Upper lobe of right lung (tissue), 1 donor: ENCODE data around the gene KANK2. TPM values are rescaled to one million over a fixed set of nuclear protein-coding genes. Genes with fewer than 3 reads are reported as not detected.

Source experiments
- ATAC-seq: fragments of 200-7000 bp; cut with Tn5 transposase; one replicate; pipeline ENCODE4 v1.9.1; 2020; ENCODE audit warnings: mild to moderate bottlenecking, moderate library complexity
- DNase-seq: peaks from one replicate; pipeline ENCODE4 v3.0.0-alpha.2; 2020
- H3K27ac ChIP-seq: fragments of 200-600 bp; one replicate; pipeline ENCODE4 v1.8.0; 2022
- H3K27me3 ChIP-seq: fragments of 200-600 bp; one replicate; pipeline ENCODE4 v1.8.0; 2022; ENCODE audit warnings: mild to moderate bottlenecking
- H3K36me3 ChIP-seq: fragments of 200-600 bp; one replicate; pipeline ENCODE4 v1.8.0; 2022
- H3K4me1 ChIP-seq: fragments of 200-600 bp; one replicate; pipeline ENCODE4 v1.8.0; 2022
- H3K4me3 ChIP-seq: fragments of 200-600 bp; one replicate; pipeline ENCODE4 v1.8.0; 2022; ENCODE audit warnings: mild to moderate bottlenecking
- H3K9me3 ChIP-seq: fragments of 200-600 bp; one replicate; pipeline ENCODE4 v1.8.0; 2022
- CTCF ChIP-seq: fragments of 200-600 bp; IDR thresholded peaks from one replicate; pipeline ENCODE4 v1.8.0; 2022; ENCODE audit warnings: antibody characterized with exemption
- intact Hi-C: fragments of 100-400 bp; cut with DNase I; formaldehyde crosslinking; loops from one replicate; pipeline ENCODE4 v1.11.0; 2022
- total RNA-seq: library from RNA; stranded (reverse); fragmentation: NEBNext Ultra II Directional; extraction: Animal tissue kit (Norgen Biotek cat#: 25700); gene quantifications from one replicate; pipeline ENCODE4 v1.2.1, GENCODE V29; 2021
- donor health status: DM: no; HTN: yes; CAD: no; lungs with severe emphysema.

The KANK2 gene
- total RNA-seq, 1 donor from 2014 or later, result 268 TPM

- no peak for ATAC-seq
- no peaks in the 10 kb centered on the region for H3K9me3 ChIP-seq
- no peak for TF ChIP-seq CTCF
- intact Hi-C loops, result no loop called here
- DNase-seq, result no peak
- H3K36me3 ChIP-seq, result peaks cover 52% of the 10 kb centered on the region
- H3K27me3 ChIP-seq, result no peaks in the 10 kb centered on the region
- H3K4me3 ChIP-seq, result no peak overlapping the region
- peak overlapping the region; percentile 26 for H3K27ac ChIP-seq
- H3K4me1 ChIP-seq, result peaks cover 8% of the 10 kb centered on the region
These were observed 44.7 kb upstream of the KANK2 start for GRCh38 chr19:11242025-11242424.

GRCh38 chr19:11240008-11240444 lies 42.7 kb upstream of the KANK2 start:
- Histone ChIP-seq H3K9me3 (no peaks in the 10 kb centered on the region), H3K27me3 (no peaks in the 10 kb centered on the region), H3K4me3 (no peak overlapping the region), H3K4me1 (peaks cover 5% of the 10 kb centered on the region), H3K27ac (no peak overlapping the region), H3K36me3 (peaks cover 44% of the 10 kb centered on the region)
- DNase-seq (no peak), ATAC-seq (no peak)
- TF ChIP-seq CTCF, result no peak
- intact Hi-C loops, result no loop called here

- DNase-seq (no peak), ATAC-seq (no peak)
- H3K4me1 ChIP-seq, result peaks cover 5% of the 10 kb centered on the region
- no peak within 1 kb of the TSS for H3K4me3 ChIP-seq
- no peaks in the 10 kb centered on the region for H3K27me3 ChIP-seq
- H3K36me3 ChIP-seq, result peaks cover 47% of the 10 kb centered on the region
- TF ChIP-seq CTCF, result no peak
- intact Hi-C loops, result no loop called here
- H3K9me3 ChIP-seq, result no peaks in the 10 kb centered on the region
- H3K27ac ChIP-seq, result no peak within 1 kb of the TSS
These were observed 42.1 kb upstream of the KANK2 start, which contains the start of gene ANGPTL8 for GRCh38 chr19:11239377-11240000. Gene ANGPTL8, plus strand, starts transcription at chr19:11239619. Its CDS starts 19 bp downstream, at chr19:11239638.

DNA sequence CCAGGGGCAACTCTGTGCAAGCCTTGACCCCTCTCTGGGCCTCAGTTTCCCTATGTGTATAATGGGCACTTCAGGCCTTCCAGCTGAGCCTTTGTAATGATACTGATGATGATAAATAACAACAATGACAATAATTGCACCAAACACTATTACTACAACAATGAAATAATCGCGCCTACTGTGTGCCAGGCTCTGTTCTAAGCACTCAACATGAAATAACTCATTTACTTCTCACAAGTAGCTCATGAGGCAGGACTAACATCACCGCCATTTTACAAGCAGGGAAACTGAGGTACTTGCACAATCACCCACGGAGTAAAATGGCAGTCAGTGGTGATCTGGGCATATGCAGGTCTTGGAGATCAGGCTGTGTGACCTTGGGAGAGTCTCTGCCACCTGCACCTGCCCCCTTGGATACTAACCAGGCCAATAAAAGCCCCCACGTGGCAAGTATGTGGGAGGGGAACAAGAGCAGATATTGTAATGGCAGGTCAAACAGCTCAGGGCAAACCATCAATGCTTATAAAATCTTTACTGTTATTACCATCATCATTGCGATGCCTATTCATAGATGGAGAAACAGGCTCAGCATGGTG lies 41.5 kb upstream of the KANK2 start:
- DNase-seq (no peak), ATAC-seq (no peak)
- intact Hi-C loops, result no loop called here
- Histone ChIP-seq H3K4me3 (no peak overlapping the region), H3K27ac (no peak overlapping the region), H3K27me3 (no peaks in the 10 kb centered on the region), H3K9me3 (no peaks in the 10 kb centered on the region), H3K36me3 (peaks cover 47% of the 10 kb centered on the region), H3K4me1 (peaks cover 4% of the 10 kb centered on the region)
- no peak for TF ChIP-seq CTCF

- Histone ChIP-seq H3K9me3 (no peaks in the 10 kb centered on the region), H3K4me1 (no peaks in the 10 kb centered on the region), H3K36me3 (peaks cover 47% of the 10 kb centered on the region), H3K27ac (no peak overlapping the region), H3K4me3 (no peak overlapping the region), H3K27me3 (no peaks in the 10 kb centered on the region)
- DNase-seq (no peak), ATAC-seq (no peak)
- TF ChIP-seq CTCF, result no peak
- intact Hi-C loops, result no loop called here
These were observed 40.7 kb upstream of the KANK2 start for GRCh38 chr19:11238041-11238440.
